ENCODE measurements around the gene ANKRD29. TPM values are rescaled to one million over a fixed set of nuclear protein-coding genes. Genes with fewer than 3 reads are reported as not detected.

The ANKRD29 gene
- polyA plus RNA-seq, 1 of the 3 experiments (the other 2 are of a cell fraction), result 8.2 TPM

DNA sequence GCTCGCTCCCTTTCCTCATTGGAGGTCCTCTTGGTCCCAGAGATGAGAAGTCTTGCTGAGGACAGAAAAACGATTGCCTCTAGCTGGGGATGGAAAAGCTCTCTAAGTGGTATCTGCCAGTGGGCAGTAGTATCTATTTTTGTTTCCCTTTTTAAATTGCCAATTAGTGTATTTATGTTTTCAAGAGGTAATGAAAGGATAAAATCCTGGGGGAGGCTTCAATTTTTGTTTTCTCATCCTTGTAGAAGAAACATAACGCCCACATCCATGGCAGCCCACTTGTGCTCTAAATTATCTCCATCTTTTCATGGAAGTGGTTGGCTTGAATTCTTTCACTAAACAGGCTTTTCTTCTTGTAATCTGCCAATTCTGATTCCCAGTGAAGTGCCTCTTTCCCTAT lies 14.3 kb downstream of the ANKRD29 start:
- ChIA-PET CTCF (interaction anchor here (1.2 to 1.8 kb wide), 3 partner anchors 15 to 150 kb away, joined by 3 to 7 read pairs (median 5); partner anchors contain the start of gene ANKRD29), POLR2A (no interaction called here)
- no peaks in the 10 kb centered on the region for H4K20me1 ChIP-seq (ENCODE audit: insufficient read depth)
- peaks cover 7 to 18% of the 10 kb centered on the region in 2 experiments for H3K4me1 ChIP-seq (ENCODE audit: control insufficient read depth in 1 of 2, insufficient read depth in 2 of 2, low read depth in 1 of 2, low read length in 1 of 2)
- no peaks in the 10 kb centered on the region for H3K27me3 ChIP-seq (ENCODE audit: insufficient read depth)
- no peak for DNase-seq
- 95% methylated on average over 3 of the region's 3 CpGs for WGBS (ENCODE audit: low lambda C conversion rate)
- no peaks in the 10 kb centered on the region for H3K9me2 ChIP-seq
- H3K36me3 ChIP-seq (replicated peaks in 1 of 2; ENCODE audit: control insufficient read depth in 1 of 2, insufficient read depth in 2 of 2, low read length in 1 of 2), result no peaks in the 10 kb centered on the region
- no peak overlapping the region for H3K27ac ChIP-seq (ENCODE audit: low read depth in 2 of 2, low read length in 1 of 2)
- TF ChIP-seq EP300 (IDR thresholded peaks at IDR 0.05; ENCODE audit: borderline replicate concordance in 1 of 2, low read depth in 1 of 2, low read length in 1 of 2), result no peak
- no peak for TF ChIP-seq EZH2phosphoT487 (IDR thresholded peaks at IDR 0.05; ENCODE audit: borderline replicate concordance, low read depth)
- TF ChIP-seq NFIC (IDR thresholded peaks at IDR 0.05; ENCODE audit: borderline replicate concordance), result no peak
- TF ChIP-seq, protein P1, sequence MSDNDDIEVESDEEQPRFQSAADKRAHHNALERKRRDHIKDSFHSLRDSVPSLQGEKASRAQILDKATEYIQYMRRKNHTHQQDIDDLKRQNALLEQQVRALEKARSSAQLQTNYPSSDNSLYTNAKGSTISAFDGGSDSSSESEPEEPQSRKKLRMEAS (IDR thresholded peaks at IDR 0.05; ENCODE audit: low read depth), result no peak
- TF ChIP-seq, protein P2, sequence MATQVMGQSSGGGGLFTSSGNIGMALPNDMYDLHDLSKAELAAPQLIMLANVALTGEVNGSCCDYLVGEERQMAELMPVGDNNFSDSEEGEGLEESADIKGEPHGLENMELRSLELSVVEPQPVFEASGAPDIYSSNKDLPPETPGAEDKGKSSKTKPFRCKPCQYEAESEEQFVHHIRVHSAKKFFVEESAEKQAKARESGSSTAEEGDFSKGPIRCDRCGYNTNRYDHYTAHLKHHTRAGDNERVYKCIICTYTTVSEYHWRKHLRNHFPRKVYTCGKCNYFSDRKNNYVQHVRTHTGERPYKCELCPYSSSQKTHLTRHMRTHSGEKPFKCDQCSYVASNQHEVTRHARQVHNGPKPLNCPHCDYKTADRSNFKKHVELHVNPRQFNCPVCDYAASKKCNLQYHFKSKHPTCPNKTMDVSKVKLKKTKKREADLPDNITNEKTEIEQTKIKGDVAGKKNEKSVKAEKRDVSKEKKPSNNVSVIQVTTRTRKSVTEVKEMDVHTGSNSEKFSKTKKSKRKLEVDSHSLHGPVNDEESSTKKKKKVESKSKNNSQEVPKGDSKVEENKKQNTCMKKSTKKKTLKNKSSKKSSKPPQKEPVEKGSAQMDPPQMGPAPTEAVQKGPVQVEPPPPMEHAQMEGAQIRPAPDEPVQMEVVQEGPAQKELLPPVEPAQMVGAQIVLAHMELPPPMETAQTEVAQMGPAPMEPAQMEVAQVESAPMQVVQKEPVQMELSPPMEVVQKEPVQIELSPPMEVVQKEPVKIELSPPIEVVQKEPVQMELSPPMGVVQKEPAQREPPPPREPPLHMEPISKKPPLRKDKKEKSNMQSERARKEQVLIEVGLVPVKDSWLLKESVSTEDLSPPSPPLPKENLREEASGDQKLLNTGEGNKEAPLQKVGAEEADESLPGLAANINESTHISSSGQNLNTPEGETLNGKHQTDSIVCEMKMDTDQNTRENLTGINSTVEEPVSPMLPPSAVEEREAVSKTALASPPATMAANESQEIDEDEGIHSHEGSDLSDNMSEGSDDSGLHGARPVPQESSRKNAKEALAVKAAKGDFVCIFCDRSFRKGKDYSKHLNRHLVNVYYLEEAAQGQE (IDR thresholded peaks at IDR 0.05; ENCODE audit: low read depth, low read length), result no peak
- TF ChIP-seq YY1 (IDR thresholded peaks at IDR 0.05; ENCODE audit: low read depth), result no peak
- H3K9me3 ChIP-seq, result no peaks in the 10 kb centered on the region
- no peak overlapping the region for H2AFZ ChIP-seq (ENCODE audit: low read depth)
- no peak overlapping the region for H3K9ac ChIP-seq
- no peak overlapping the region for H3K4me2 ChIP-seq
- no peak overlapping the region for H3K4me3 ChIP-seq (ENCODE audit: low read depth in 2 of 2, low read length in 1 of 2)
- peaks cover 4% of the 10 kb centered on the region for H3F3A ChIP-seq (replicated peaks; ENCODE audit: insufficient read depth)
- no peaks in the 10 kb centered on the region for H3K79me2 ChIP-seq (ENCODE audit: insufficient read depth)

DNA sequence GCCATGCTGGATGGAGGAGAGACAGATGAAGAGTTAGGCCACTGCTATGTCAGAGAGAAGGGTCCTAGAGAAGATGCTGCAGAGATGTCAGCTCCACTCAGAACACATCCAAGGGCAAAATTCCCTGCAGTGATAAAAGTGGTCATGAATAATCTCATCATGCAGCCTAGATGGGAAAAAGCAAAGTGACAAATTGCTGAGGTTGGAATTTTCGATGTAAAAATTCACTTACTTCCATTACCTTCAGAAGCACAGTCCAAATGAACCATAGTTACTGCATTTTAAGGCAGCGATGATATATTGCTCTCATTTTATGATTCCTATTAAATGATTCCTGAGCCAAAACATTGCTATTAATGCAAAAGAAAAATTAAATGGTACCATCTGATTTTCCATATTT lies 16.4 kb downstream of the ANKRD29 start:
- ChIA-PET CTCF (no interaction called here), POLR2A (no interaction called here)
- peaks cover under 1% of the 10 kb centered on the region for H3F3A ChIP-seq (replicated peaks; ENCODE audit: insufficient read depth)
- 58% methylated on average over 2 of the region's 2 CpGs for WGBS (ENCODE audit: low lambda C conversion rate)
- no peaks in the 10 kb centered on the region for H3K9me3 ChIP-seq
- no peaks in the 10 kb centered on the region for H3K36me3 ChIP-seq (replicated peaks in 1 of 2; ENCODE audit: control insufficient read depth in 1 of 2, insufficient read depth in 2 of 2, low read length in 1 of 2)
- H3K4me3 ChIP-seq (ENCODE audit: low read depth in 2 of 2, low read length in 1 of 2), result no peak overlapping the region
- no peak overlapping the region for H3K9ac ChIP-seq
- no peaks in the 10 kb centered on the region for H4K20me1 ChIP-seq (ENCODE audit: insufficient read depth)
- H2AFZ ChIP-seq (ENCODE audit: low read depth), result no peak overlapping the region
- H3K9me2 ChIP-seq, result no peaks in the 10 kb centered on the region
- no peak overlapping the region for H3K27ac ChIP-seq (ENCODE audit: low read depth in 2 of 2, low read length in 1 of 2)
- peaks cover 0 to 7% of the 10 kb centered on the region in 2 experiments; a peak in 2 of 4 replicates for H3K4me1 ChIP-seq (ENCODE audit: control insufficient read depth in 1 of 2, insufficient read depth in 2 of 2, low read depth in 1 of 2, low read length in 1 of 2)
- H3K4me2 ChIP-seq, result no peak overlapping the region
- no peaks in the 10 kb centered on the region for H3K79me2 ChIP-seq (ENCODE audit: insufficient read depth)
- no peak for DNase-seq
- no peaks in the 10 kb centered on the region for H3K27me3 ChIP-seq (ENCODE audit: insufficient read depth)
- TF ChIP-seq RAD21 (IDR thresholded peaks at IDR 0.05; ENCODE audit: low read length), result no peak
- no peak for TF ChIP-seq GATA2 (CRISPR knock-in tag; IDR thresholded peaks at IDR 0.05)
- no peak for TF ChIP-seq ELF1 (IDR thresholded peaks at IDR 0.05)
- no peak for TF ChIP-seq RXRA (IDR thresholded peaks at IDR 0.05; ENCODE audit: borderline replicate concordance, low read depth)
- TF ChIP-seq, protein P3, sequence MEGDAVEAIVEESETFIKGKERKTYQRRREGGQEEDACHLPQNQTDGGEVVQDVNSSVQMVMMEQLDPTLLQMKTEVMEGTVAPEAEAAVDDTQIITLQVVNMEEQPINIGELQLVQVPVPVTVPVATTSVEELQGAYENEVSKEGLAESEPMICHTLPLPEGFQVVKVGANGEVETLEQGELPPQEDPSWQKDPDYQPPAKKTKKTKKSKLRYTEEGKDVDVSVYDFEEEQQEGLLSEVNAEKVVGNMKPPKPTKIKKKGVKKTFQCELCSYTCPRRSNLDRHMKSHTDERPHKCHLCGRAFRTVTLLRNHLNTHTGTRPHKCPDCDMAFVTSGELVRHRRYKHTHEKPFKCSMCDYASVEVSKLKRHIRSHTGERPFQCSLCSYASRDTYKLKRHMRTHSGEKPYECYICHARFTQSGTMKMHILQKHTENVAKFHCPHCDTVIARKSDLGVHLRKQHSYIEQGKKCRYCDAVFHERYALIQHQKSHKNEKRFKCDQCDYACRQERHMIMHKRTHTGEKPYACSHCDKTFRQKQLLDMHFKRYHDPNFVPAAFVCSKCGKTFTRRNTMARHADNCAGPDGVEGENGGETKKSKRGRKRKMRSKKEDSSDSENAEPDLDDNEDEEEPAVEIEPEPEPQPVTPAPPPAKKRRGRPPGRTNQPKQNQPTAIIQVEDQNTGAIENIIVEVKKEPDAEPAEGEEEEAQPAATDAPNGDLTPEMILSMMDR (IDR thresholded peaks at IDR 0.05), result no peak
- no peak for TF ChIP-seq NRF1 (IDR thresholded peaks at IDR 0.05; ENCODE audit: low read depth, low read length)
- TF ChIP-seq FOSL2 (IDR thresholded peaks at IDR 0.05; ENCODE audit: borderline replicate concordance, low read depth), result no peak
- TF ChIP-seq EP300 (IDR thresholded peaks at IDR 0.05; ENCODE audit: borderline replicate concordance in 1 of 2, low read depth in 1 of 2, low read length in 1 of 2), result no peak
- TF ChIP-seq, protein P2 (IDR thresholded peaks at IDR 0.05; ENCODE audit: low read depth, low read length), result no peak
- no peak for TF ChIP-seq FOXM1 (IDR thresholded peaks at IDR 0.05; ENCODE audit: low read depth)
- TF ChIP-seq, protein P4, sequence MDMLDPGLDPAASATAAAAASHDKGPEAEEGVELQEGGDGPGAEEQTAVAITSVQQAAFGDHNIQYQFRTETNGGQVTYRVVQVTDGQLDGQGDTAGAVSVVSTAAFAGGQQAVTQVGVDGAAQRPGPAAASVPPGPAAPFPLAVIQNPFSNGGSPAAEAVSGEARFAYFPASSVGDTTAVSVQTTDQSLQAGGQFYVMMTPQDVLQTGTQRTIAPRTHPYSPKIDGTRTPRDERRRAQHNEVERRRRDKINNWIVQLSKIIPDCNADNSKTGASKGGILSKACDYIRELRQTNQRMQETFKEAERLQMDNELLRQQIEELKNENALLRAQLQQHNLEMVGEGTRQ (IDR thresholded peaks at IDR 0.05; ENCODE audit: borderline replicate concordance, low read depth, low read length), result no peak
- TF ChIP-seq, protein P5, sequence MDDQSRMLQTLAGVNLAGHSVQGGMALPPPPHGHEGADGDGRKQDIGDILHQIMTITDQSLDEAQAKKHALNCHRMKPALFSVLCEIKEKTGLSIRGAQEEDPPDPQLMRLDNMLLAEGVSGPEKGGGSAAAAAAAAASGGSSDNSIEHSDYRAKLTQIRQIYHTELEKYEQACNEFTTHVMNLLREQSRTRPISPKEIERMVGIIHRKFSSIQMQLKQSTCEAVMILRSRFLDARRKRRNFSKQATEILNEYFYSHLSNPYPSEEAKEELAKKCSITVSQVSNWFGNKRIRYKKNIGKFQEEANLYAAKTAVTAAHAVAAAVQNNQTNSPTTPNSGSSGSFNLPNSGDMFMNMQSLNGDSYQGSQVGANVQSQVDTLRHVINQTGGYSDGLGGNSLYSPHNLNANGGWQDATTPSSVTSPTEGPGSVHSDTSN (IDR thresholded peaks at IDR 0.05), result no peak

All from SK-N-SH (cell line).